Eye (tissue), 1 donor: ENCODE measurements around the gene MEIS2.
A peak's percentile ranks its signal among the peaks of the same experiment; 100 is the strongest.

ENCODE experiments used
- DNase-seq: peaks from one replicate; pipeline ENCODE4 v3.0.0-alpha.2; 2015

The MEIS2 gene

DNA sequence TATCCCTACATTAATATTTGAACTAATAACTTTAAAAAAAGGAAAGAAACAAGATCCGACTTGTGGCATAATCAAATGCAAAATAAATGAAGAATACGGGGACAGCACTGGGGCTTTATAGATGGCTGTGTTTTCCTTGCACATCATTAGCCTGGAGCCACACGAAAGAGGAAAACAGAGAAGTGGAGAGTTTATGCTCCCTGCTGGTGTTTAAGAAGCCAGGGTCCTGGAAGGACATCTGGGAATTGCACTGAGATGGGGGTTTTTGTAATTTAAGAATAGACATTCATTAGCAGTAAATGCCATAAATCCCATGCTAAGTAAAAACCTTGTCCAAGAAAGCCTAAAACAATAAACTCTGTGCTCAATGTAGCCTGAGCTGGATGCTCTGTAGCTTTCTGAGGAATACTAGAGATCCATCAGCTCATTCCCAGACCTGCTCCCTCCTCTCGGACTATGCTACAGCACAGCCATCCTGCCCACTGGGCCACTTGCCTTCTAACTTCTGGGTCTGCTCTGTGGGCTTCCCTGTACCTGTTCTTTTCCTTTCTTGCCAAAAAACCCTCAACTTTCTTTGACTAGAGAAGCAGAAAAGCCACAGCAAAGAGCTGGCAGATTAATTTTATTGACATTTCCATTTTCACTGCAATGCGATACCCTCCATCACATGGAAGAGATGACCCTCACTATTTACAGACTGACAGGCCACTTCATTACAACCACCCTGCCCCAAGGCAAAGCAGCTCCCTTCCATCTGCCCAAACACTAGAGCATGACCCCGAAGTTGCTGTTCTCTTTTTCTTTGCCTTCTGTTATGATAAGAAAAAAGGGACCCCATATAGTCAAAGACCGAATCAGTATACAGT is 62.3 kb downstream of the MEIS2 start:
- peak; percentile 53 for DNase-seq

DNA sequence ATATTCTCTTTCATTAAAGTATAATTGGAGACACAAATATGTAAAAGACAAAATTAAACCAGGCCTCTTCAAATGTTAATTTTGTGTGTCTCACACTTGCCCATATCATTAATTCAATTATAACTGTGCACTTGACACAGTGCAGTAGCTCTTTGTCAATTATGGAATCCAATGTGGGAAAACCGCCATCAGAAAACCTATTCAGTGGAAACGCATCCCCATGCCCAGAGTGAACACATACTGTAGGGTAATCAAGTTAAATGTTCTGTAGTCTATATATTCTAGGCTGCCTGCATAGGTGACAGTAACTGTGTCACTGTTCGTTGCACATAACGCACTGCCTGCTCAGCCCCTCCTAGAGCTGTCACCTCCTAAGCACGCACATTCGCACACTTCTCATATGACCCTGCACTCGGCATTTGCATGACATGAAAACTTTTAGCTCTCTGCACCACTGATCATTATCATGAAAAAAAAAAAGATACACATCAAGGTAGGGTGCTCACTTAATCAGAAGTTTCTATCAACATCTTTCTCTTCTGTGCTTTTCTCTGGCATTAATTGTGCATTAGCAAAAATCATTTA is 63.2 kb downstream of the MEIS2 start:
- DNase-seq = peak; percentile 41

DNA sequence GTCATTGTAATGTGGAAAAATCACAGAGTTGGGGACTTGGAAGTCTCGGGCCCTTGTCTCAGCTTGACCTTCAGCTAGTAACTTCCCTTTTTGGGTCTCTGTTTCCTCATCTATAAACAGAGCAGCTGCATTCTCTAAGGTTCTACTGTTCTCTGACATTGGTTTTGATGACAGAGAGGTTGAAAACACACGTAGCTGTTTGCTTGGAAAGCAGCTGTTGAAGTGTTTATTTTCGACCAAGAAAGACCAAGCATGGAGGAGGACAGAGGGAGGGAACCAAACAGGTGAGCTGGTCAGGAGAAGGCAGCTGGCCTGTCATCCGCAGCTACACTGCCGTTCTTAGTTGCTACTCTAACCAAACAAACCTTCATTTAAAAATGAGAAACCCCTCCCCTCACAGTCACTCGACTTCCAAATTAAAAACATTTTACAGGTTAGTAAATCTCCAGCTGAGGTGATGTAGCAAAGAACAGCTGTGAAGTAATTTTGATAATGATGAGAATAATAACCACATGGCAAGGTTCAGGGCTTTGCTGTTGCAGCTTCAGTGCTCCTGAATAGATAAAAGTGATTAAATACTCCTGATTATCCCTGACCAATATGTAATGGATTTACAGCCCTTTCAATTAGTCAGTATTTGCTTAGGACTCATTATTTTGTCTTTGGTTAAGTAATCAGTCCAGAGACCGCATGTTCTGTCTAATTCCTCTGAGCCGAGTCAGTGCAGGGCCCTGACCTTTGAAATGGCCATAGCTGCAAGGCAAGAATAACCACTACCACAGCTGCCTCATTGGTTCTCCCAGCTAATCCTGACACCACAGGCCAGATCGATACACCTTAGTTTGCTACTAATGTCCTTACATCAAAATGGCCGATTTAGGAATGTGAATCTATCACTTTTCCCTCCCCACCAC is 65.3 kb downstream of the MEIS2 start:
- DNase-seq = peak; percentile 65

DNA sequence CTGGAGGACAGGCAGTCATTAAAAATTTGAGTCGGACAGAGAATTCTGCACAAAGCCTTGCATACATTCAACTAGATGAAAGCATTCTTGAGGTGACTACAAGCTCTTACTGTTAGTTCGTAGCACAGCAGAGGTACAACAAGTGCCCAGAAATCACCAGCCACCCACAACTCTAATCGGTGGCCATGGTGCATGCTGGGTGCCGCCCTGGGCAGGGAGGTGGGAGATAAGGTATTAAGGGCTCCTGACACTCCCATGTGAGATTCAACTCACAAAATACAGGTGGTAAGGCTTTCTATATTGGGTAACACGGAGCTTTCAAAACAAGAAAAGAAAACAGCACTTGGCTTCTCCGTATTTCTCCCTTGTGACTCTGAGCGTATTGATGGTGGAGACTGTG is 66.0 kb downstream of the MEIS2 start:
- no peak for DNase-seq

DNA sequence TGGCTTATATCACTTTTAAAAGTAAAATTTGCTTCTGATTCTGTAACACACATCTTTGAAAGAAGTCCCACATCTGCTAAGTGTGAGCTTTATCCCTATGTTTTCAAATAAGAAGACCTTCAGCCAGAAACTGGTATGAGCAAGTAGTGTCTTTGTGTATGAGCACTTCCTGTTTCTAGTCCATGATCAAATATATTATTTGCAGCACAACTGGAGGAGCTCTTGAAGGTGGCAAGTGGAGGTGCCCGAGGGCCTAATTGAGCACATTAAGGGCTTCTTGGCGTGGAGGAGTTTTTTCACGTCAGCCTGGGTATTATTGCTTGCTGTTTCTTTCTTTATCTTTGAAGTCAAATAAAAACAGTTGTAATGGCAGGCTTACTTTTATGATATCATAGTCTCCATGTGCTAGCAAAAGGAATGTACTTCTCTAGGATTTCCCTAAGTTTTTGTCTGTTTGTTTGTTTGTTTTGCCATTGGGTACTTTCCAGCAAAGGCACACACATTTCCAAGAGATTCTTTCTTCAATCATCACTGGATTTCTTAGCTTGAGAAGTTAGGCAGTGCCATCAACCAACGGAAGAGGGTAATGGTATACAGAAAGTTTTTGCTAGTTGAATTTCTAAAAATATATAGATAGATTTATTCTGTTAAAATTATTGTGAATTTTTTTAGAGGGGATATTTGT is 68.1 kb downstream of the MEIS2 start:
- no peak for DNase-seq

DNA sequence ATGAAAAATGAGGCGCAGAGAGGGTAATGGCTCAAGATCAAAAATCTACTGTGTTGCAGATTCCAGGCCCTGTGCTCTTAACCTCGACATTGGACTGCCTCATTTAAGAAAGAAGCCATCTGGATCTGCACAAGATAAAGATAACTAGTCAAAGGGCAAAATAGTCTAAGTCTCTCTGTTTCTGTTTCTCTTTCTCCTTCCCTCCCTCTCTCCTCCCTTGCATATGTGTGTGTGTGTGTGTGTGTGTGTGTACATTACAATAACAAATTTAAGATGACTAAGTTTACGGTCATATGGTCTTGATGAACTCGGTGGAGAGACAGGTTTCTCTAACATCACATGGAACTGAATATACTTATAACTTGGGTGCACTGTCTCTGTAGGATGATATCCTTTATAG is 69.2 kb downstream of the MEIS2 start:
- no peak for DNase-seq

DNA sequence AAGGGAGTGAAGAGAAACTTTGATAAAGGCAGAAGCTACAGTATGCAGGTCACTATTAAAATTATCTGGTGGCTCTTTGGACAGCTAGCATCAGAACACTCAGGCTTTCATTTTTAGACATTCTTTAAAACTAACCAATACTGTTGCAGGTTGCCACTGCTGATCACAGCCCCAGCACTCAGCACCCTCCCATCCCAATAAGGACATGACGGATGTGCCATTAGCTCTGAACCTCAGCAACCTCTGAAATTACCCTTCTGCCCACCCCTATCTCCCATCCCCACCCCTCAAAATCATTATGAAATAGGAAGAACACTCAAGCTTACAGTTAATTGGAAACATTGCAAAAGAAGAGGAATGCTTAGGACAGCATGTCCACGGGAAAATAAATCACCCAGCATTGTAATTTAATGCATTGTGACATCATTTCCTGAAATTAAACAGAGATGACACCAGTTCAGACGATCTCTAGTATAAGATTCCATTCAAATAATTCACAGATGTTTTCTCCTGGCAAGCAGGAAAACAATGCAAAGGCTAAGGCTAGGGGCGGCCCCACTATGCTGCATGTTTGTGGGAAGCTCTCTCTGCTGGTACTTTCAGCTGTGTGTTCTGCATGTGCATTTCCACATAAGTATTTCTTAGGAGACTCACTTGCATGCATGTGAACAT is 71.6 kb downstream of the MEIS2 start:
- peak; percentile 46 for DNase-seq

DNA sequence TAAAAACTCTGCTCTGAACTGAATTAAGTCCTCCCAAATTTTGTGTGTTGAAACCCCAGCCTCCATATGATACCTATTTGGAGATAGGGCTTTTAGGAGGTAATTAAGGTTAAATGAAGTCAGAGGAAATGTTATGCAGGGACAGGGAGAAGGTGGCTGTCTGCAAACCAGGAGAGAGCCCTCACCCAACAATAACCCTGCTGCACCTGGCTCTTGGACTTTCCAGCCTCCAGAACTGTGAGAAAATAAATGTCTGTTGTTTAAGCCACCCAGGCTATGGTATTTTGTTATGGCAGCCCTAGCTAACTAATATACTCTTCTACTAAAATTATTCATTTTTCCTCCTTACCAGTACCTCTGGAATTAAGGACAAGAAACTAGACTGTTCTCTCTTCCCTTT is 79.5 kb downstream of the MEIS2 start:
- DNase-seq = no peak

DNA sequence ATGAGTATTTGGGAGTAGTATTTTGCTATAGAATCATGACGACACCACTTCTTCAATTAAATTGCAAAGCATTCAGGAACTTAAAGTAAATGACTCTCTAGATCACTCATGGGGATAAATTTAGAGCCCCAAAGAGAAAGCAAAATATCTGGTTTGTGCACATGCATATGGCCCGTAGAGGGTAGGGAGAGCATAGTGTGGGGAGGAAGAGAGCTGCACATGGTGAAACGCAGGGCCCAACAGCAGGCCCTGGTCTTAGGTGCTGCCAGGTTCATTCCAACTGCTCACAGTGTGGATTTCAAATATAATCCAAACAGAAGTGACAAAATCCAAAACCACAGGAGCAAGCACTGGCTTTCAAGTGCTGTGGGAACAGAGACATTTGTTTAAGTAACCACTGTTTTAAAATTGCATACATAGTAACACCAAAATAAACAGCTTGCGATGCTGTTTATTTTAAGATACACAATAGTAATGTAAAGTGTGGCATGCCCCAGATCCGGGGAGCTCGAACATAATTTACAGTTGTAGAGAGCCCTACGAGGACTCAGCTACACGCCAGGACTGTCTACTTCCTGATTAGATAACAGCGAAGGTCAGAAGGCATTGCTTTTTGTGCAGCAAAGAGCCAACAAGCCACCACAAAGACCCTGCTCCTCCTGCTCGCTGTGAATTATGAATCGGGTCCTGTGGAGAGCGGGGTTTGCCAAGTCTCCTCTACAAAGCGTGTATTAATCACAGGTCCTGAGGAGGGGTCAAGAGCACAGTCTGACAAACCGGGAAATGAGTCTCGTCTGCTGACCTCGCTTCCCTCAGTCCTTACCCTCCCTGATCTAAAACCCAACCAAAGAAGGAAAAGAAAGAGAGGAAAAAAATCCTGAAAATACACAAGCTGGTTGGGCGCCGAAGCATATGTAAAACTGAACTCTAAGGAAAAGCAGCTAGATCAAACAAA is 80.6 kb downstream of the MEIS2 start:
- peak; percentile 11 for DNase-seq

DNA sequence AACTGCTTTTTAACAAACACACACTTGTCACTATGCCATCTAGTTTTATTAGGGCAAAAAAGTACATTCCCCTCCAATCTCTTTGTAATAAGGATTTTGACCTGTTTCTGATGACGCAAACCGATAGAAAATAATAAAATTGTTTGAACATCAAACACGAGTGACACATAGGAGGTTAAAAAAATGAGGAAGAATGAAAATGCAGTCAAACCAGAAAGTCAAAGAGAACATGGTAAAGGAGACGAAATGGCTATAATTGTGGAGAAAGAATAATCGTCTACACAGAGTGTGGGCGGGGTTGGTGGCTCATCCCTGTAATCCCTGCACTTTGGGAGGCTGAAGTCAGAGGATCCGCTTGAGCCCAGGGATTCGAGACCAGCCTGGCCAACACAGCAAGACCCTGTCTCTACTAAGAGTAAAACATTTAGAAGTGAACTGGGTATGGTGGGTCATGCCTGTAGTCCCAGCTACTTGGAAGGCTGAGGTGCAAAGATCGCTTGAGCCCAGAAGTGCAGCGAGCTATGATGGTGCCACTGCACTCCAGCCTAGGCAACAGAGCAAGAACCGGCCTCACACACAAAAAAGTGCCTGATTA is 83.2 kb downstream of the MEIS2 start:
- DNase-seq = peak; percentile 7

DNA sequence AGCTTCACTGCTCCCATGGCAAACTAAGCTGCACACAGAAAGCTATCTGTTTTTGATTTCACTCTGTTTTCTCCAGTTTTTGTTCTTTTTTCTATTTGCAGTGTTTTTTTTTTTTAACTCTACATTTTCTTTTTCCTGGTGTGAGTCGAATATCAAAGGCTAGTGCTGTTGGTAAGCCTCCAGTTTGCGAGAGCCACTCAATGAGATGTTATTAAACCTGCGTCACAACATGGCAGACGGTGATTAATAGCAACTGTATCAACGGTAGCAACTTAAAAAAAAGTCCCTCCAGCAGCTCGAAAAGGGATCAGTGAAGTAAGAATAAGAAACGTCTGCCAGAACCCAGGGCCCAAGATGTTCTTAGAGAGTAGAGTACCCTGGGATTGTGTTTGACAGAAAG is 84.1 kb downstream of the MEIS2 start:
- peak; percentile 55 for DNase-seq

DNA sequence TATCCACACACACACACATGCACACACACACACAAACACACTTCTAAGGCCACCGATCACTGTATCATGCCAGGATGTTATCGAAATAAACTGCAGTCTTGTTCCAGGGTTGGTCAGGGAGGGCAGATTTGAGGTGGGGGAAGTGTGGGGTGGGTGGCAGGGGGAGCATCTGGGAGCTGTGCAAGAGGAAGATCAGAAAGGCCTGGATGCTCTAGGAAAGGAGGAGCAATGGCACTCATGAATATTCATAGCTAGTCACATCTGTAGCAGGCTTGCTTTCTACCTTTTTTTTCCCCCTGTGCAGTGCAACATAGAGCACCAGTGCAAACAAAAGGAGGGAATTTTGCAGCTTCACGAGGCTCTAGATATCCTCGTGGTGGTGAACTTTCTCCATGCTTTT is 84.9 kb downstream of the MEIS2 start:
- DNase-seq = no peak

DNA sequence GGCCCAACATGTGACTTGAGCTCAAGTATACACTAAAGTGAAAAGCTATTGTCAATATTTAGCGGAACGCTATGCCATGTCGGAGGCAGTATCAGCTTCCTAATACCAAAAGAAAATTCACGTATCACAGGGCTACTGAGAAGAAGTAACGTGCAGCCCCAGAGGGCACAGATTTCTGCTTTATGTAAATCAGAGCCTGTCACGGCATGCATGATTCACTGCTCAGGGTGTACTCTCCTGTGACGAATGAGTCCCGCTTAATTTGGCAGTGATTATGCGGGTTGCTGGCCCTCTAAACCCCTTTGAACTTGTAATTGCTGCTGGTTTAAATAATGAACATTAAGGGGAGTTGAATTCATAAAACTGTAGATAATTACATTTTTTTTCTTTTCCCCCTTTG is 85.3 kb downstream of the MEIS2 start:
- peak; percentile 79 for DNase-seq

DNA sequence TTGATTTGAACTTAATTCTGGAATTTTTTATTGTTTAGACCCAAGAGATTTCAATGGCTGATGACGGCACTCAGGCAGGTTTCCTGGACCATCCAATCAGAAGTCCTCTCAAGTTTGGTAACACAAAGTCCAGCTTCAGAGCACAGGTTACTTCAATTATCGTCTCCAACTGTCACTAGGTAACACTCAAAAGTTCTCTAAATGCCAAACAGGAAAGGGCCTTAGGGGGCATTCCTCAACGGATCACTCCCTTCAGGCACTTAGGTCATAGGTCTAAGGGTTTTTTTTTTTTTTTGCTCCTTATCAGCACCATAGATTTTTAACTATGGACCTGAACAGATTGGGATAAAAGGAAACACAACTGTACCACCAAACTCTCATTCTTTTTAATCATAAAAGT is 85.8 kb downstream of the MEIS2 start:
- DNase-seq = no peak

DNA sequence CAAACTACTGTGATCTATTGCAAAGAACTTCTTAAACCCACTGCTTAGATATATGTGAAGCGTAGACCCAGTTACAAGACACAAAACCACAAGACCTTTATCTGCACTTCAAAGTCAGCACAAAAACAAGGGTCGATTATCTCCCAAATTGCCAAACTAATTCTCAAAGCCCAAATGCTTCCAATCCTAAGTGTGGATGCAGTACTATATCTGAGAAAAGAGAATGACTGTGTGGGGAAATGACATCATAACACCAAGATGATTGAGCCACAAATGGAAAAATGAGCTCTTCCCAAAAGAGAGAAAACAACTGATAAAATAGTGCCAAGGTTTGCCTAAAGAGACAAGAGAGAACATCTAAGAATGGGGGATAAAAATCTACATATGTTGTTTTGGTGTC is 86.2 kb downstream of the MEIS2 start:
- DNase-seq = no peak

DNA sequence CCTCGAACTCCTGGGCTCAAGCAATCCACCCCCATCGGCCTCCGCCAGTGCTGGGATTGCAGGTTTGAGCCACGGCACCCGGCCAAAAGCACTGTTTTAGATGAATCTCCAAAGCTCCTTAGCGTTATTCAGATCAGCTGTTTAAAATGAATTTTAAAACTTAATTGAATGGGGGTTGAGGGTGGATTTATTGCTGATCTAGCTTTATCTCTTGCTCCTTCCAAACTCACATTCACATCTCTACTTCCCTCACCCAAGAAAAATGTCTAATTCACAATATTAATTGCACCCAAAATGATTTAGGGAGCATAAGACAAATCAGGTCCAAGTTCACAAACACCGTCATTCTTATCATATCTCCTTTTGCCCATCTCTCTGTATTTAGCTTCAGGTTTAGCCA is 89.8 kb downstream of the MEIS2 start:
- DNase-seq = no peak

DNA sequence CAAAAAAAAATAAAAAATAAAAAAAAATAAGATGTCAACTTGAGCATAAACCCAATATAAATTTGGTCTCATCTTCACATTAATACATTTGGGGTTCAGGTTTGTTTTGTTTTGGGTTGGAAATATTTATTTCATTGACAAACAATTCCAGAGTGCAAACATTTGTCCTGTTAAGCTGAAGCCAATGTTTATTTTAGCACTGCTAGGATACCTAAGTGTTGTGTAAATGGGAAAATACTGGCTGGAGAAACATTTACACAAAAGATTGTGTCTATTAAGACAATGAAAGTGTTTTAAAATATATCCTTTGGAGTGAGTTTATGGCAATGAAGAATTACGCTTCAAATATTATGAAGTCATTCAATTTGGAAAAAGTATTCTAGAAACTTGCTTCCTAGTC is 91.1 kb downstream of the MEIS2 start:
- DNase-seq = no peak

DNA sequence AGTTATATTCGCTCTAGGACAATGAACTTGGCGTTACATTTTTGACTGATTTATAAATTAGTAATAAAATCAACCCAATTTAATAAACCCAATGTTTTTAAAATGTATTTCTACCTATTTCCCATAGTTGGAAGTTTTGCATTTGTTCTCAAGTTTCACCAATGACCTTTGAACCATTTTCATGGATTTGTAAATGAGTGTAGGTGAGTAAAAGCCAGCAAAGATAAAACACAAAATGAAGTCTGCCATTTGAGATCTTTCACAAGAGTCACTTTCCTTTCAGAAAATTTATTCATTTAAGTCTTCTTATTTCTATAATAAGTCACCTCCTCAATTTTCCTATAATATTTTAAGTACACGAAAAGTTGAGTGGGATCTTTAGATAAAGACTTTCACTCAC is 92.1 kb downstream of the MEIS2 start:
- no peak for DNase-seq

DNA sequence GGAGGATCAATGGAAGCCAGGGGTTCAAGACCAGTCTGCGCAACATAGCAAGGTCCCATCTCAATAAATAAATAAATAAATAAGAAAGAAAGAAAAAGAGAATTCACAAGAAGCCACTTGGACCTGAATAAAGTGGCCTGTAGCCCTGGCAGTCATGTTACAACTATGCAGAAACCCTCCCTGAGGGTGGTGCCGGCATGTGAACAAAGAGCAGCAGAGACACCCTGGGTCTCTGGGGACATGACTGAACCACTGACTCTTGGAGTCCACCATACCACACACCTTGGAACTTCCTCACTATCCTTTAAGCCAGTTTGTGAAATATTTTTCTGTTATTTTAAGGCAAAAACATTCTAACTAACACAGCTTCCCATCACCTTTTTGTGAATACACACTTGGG is 93.0 kb downstream of the MEIS2 start:
- DNase-seq = no peak

DNA sequence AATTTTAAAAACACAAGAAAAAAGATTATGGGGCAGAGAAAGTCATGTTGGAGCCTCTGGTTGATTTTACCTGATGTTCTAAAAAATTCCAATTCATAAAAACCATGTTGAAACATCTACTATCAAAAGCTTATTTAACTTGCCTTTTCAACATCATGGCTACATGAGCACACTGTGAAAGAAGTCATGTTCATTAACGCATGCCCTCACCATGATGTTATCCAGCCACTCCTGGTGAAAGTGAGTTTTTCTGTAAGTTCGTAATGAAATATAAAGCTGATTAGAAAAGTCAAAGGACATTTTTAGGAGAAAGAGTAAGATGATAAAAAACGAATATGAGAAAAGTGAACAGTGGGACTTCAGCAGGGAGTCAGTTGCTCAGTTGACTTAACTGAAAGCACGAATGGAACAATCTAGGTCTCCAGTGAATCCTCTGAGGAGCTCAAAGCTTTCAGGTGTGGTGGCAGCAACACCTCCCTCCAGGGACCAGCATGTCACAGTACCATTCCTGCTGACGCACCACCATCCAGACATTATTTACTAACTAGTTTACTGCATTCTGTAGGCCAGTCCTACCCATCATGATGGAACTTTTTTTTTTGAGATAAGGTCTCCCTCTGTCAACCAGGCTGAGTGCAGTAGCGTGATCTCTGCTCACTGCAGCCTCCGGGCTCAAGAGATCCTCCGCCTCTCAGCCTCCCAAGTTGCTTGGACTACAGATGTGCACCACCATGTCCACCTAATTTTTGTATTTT is 95.2 kb downstream of the MEIS2 start:
- no peak for DNase-seq
